ENCODE results near the gene PCDH9. TPM values are rescaled to one million over a fixed set of nuclear protein-coding genes. Genes with fewer than 3 reads are reported as not detected.

Gene PCDH9
- total RNA-seq, 2 donors from 2014 or later: 0.20 to 0.50 TPM

DNA sequence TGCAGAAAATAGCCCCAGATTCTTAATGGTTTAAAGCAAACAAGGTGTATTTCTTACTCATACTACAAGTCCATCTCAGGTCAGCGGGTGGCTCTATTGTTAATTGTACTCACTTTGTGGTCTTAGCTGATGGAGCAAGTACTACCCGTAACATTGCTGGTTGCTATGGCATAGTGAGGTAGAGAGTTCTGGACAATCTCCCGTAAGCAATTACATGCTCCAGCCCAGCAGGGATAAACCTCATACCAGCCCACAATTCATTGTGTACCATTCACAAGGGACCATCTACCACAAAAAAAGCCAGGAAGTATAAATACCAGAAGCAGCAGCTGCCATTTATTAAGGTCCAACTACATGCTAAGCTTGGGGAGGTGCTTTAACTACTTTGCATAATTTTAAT is 167.1 kb downstream of the PCDH9 start:
- Mint-ChIP-seq H3K4me3 (no peak overlapping the region), H3K9me3 (peaks cover 6% of the 10 kb centered on the region), H3K36me3 (no peaks in the 10 kb centered on the region), H3K27ac (no peak overlapping the region), H3K4me1 (ENCODE audit: low read depth in 2 of 2) (no peaks in the 10 kb centered on the region), H3K27me3 (no peaks in the 10 kb centered on the region)
- DNase-seq (ENCODE audit: low spot score): no peak
- no peak for ATAC-seq

GRCh38 chr13:67062160-67062559 is 168.0 kb downstream of the PCDH9 start:
- Mint-ChIP-seq H3K4me3 (no peak overlapping the region), H3K27ac (no peak overlapping the region), H3K4me1 (ENCODE audit: low read depth in 2 of 2) (no peaks in the 10 kb centered on the region), H3K9me3 (peaks cover 6% of the 10 kb centered on the region), H3K36me3 (no peaks in the 10 kb centered on the region), H3K27me3 (no peaks in the 10 kb centered on the region)
- no peak for DNase-seq (ENCODE audit: low spot score)
- no peak for ATAC-seq

GRCh38 chr13:67061750-67062149 is 168.4 kb downstream of the PCDH9 start:
- H3K4me3 Mint-ChIP-seq: no peak overlapping the region
- ATAC-seq (no peak), DNase-seq (ENCODE audit: low spot score) (no peak)
- H3K9me3 Mint-ChIP-seq: peaks cover 6% of the 10 kb centered on the region
- H3K4me1 Mint-ChIP-seq (ENCODE audit: low read depth in 2 of 2): no peaks in the 10 kb centered on the region
- H3K27me3 Mint-ChIP-seq: no peaks in the 10 kb centered on the region
- H3K36me3 Mint-ChIP-seq: no peaks in the 10 kb centered on the region
- no peak overlapping the region for H3K27ac Mint-ChIP-seq

- Mint-ChIP-seq H3K27me3 (no peaks in the 10 kb centered on the region), H3K4me3 (no peak overlapping the region), H3K4me1 (ENCODE audit: low read depth in 2 of 2) (no peaks in the 10 kb centered on the region), H3K9me3 (peaks cover 11% of the 10 kb centered on the region), H3K36me3 (no peaks in the 10 kb centered on the region), H3K27ac (no peak overlapping the region)
- no peak for ATAC-seq
- no peak for DNase-seq (ENCODE audit: low spot score)
Observed at GRCh38 chr13:67052550-67053490, 177.3 kb downstream of the PCDH9 start.

DNA sequence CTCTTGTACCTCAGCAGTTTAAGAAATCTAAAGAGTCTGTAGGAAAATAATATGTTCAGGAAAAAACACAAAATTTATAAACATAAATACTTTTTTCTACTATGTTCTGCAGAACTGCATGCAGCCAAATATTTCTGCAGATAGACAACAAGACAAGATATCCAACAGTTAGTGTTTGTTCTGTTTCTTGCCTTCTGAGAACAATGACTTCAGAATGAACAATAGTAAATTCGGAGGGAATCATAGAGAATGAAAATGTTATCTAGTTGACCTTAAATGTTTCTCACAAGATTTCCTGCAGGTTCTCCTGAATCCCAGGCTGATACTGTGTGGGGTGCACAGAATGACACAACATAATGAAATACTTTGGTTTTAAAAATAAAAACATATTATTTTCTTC is 180.4 kb downstream of the PCDH9 start:
- H3K27me3 Mint-ChIP-seq: no peaks in the 10 kb centered on the region
- H3K4me3 Mint-ChIP-seq: no peak overlapping the region
- ATAC-seq (no peak), DNase-seq (ENCODE audit: low spot score) (no peak)
- no peaks in the 10 kb centered on the region for H3K36me3 Mint-ChIP-seq
- H3K4me1 Mint-ChIP-seq (ENCODE audit: low read depth in 2 of 2): no peaks in the 10 kb centered on the region
- H3K9me3 Mint-ChIP-seq: peaks cover 11% of the 10 kb centered on the region
- H3K27ac Mint-ChIP-seq: no peak overlapping the region

DNA sequence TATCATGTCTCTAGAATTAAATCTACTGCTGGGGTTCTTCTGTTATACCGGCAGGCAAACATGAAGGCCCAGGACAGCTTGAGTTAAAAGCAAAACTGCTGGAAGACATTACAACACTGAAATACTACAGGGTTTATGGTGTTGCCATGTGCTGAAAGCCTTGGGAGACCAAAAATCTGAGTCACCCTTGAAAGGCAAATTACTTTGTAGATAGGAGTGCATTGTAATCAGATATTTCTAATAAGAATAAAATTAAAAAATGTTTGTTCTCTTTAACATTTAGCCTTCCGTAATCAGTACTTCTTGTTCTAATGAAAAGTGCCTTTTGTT is 181.3 kb downstream of the PCDH9 start:
- Mint-ChIP-seq H3K9me3 (peaks cover 11% of the 10 kb centered on the region), H3K36me3 (no peaks in the 10 kb centered on the region)

GRCh38 chr13:67048084-67048820 is 181.9 kb downstream of the PCDH9 start:
- H3K4me1 Mint-ChIP-seq (ENCODE audit: low read depth in 2 of 2): no peaks in the 10 kb centered on the region
- no peak overlapping the region for H3K4me3 Mint-ChIP-seq
- H3K36me3 Mint-ChIP-seq: no peaks in the 10 kb centered on the region
- no peaks in the 10 kb centered on the region for H3K27me3 Mint-ChIP-seq
- no peak overlapping the region for H3K27ac Mint-ChIP-seq
- ATAC-seq: no peak
- peaks cover 12% of the 10 kb centered on the region for H3K9me3 Mint-ChIP-seq
- DNase-seq (ENCODE audit: low spot score): no peak

More for the DNA sequence above, 181.3 kb downstream of the PCDH9 start:
- Mint-ChIP-seq H3K27me3 (no peaks in the 10 kb centered on the region), H3K4me3 (no peak overlapping the region), H3K27ac (no peak overlapping the region), H3K4me1 (ENCODE audit: low read depth in 2 of 2) (no peaks in the 10 kb centered on the region)
- no peak for DNase-seq (ENCODE audit: low spot score)
- ATAC-seq: no peak

DNA sequence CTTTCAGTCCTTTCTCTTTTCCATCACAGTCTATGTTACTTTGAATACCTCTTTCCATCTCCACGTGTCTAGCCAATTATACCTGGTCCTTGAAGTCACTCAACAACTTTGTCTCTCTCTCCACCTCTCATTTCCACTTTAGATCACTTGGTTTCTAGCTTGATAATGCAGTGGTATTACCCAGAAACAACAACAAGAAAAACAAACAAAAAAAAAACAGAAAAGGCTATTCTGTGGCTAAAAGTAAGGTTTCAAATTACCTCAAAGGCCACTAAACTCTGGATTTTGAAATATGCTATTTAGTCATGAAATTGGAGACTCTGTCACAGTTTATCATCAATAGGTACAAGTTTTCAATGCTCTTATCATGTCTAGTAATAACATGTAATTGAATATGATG is 184.8 kb downstream of the PCDH9 start:
- H3K4me3 Mint-ChIP-seq: no peak overlapping the region
- H3K9me3 Mint-ChIP-seq: peaks cover 9% of the 10 kb centered on the region
- H3K4me1 Mint-ChIP-seq (ENCODE audit: low read depth in 2 of 2): no peaks in the 10 kb centered on the region
- H3K27ac Mint-ChIP-seq: no peak overlapping the region
- no peaks in the 10 kb centered on the region for H3K27me3 Mint-ChIP-seq
- H3K36me3 Mint-ChIP-seq: no peaks in the 10 kb centered on the region
- DNase-seq (ENCODE audit: low spot score) (no peak), ATAC-seq (no peak)

GRCh38 chr13:67043901-67044300 is 186.2 kb downstream of the PCDH9 start:
- DNase-seq (ENCODE audit: low spot score) (no peak), ATAC-seq (no peak)
- Mint-ChIP-seq H3K27ac (no peak overlapping the region), H3K4me3 (no peak overlapping the region), H3K9me3 (peaks cover 8% of the 10 kb centered on the region), H3K4me1 (ENCODE audit: low read depth in 2 of 2) (no peaks in the 10 kb centered on the region), H3K36me3 (no peaks in the 10 kb centered on the region), H3K27me3 (no peaks in the 10 kb centered on the region)

DNA sequence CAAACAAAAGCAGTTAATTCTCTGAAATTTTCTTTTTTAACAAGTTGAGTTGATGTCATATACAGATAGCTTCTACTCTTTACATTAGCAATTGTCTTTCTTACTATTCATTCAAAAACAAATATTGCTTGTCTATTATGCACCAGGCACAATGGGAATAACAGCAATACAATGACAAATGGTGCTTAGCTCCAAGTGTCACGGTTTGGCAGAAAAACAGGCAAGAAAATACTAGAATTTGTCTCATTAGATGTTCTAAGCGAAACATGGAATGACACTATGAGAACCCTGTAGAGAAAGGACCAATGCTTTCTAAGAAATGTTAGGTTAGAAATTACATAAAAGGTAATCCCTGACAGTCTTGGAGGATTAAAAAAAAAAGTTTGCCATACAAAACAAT is 187.6 kb downstream of the PCDH9 start:
- peaks cover 11% of the 10 kb centered on the region for H3K9me3 Mint-ChIP-seq
- no peak overlapping the region for H3K4me3 Mint-ChIP-seq
- no peaks in the 10 kb centered on the region for H3K4me1 Mint-ChIP-seq (ENCODE audit: low read depth in 2 of 2)
- ATAC-seq (no peak), DNase-seq (ENCODE audit: low spot score) (no peak)
- no peak overlapping the region for H3K27ac Mint-ChIP-seq
- H3K27me3 Mint-ChIP-seq: no peaks in the 10 kb centered on the region
- no peaks in the 10 kb centered on the region for H3K36me3 Mint-ChIP-seq

GRCh38 chr13:67036699-67037457 is 193.3 kb downstream of the PCDH9 start:
- ATAC-seq: no peak
- no peak overlapping the region for H3K27ac Mint-ChIP-seq
- H3K9me3 Mint-ChIP-seq: peaks cover 5% of the 10 kb centered on the region
- no peak for DNase-seq (ENCODE audit: low spot score)
- H3K27me3 Mint-ChIP-seq: no peaks in the 10 kb centered on the region
- H3K36me3 Mint-ChIP-seq: no peaks in the 10 kb centered on the region
- no peak overlapping the region for H3K4me3 Mint-ChIP-seq
- no peaks in the 10 kb centered on the region for H3K4me1 Mint-ChIP-seq (ENCODE audit: low read depth in 2 of 2)

DNA sequence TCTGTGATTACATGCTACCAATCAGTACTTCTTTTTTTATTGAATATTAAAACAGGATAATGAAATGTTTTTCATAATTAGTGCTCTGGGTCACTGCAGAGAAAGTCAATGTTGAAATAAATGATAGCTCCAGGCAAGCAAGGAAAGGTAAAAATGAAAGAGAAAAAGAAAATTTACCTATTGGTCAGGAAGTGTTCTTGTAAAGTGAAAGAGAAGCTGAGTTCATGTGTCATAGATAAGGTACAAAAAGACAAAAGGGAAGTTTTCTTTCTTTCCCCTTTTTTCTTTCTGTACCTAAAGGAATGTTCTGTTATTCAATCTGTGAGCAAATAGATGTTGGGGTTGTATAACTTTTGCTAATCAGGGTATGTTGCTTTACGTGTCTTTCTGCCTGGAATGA is 197.0 kb downstream of the PCDH9 start:
- H3K9me3 Mint-ChIP-seq: peaks cover 5% of the 10 kb centered on the region
- no peaks in the 10 kb centered on the region for H3K27me3 Mint-ChIP-seq
- no peak overlapping the region for H3K4me3 Mint-ChIP-seq
- ATAC-seq (no peak), DNase-seq (ENCODE audit: low spot score) (no peak)
- no peaks in the 10 kb centered on the region for H3K36me3 Mint-ChIP-seq
- no peak overlapping the region for H3K27ac Mint-ChIP-seq
- no peaks in the 10 kb centered on the region for H3K4me1 Mint-ChIP-seq (ENCODE audit: low read depth in 2 of 2)

DNA sequence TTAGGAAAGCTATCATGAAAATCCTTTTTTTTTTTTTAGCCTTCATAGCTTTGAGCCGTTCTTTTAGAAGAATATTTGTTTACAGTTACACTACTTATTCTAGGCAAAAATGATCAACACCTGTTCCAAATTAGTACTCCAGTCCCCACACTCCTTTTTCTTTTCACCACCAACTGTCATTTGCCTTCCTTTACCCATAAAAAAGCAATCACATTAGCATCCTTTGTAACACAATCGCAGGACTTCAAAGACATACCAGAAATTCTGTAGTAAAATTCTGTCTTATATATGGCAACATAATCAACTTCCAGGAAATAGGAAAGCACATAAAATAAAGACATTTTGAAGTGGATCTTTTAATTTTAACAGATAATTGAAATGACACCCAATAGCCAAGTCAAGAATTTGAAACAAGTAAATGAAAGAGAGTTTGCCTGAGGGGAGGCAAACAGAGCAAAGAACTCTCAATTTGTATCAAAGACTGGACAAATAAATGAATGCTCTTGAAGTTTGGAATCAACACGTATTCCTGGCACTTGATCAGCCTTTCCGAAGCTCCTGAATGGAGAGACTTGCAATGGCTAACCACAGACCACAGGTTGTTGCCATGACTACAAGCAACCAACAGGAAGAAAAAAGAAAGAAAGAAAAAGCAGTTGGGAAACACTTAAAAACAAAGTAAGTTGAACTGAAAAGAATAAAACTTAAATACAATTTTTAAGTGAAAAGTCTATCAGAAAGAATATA is 206.8 kb downstream of the PCDH9 start:
- DNase-seq (ENCODE audit: low spot score) (no peak), ATAC-seq (no peak)
- H3K27me3 Mint-ChIP-seq: no peaks in the 10 kb centered on the region
- no peak overlapping the region for H3K27ac Mint-ChIP-seq
- no peak overlapping the region for H3K4me3 Mint-ChIP-seq
- H3K36me3 Mint-ChIP-seq: no peaks in the 10 kb centered on the region
- H3K4me1 Mint-ChIP-seq (ENCODE audit: low read depth in 2 of 2): no peaks in the 10 kb centered on the region
- H3K9me3 Mint-ChIP-seq: no peaks in the 10 kb centered on the region

All from natural killer cell treated with Interleukin-12 subunit alpha and Interleukin-12 subunit beta and Interleukin-15 and Interleukin-18, amount 100 ng/mL, for 72 hours (primary cell).